SK-N-MC (cell line): ENCODE data around the gene GPR137B.
"Not testable (repeated sequence)": the region's sequence is repeated elsewhere in the genome, so short reads cannot be mapped to it uniquely, and the experiment has no call there.

Experiments
- DNase-seq: peaks from one replicate; pipeline ENCODE4 v3.0.0-alpha.2; 2011; ENCODE audit warnings: low read depth, low spot score
- H3K27ac ChIP-seq: fragments of 200-600 bp; sonication (generic); 2 replicates; pipeline ENCODE4 v1.5.1; 2016; ENCODE audit warnings: mixed run types
- H3K36me3 ChIP-seq: fragments of 200-600 bp; sonication (generic); 2 replicates; pipeline ENCODE4 v1.6.1; 2017; ENCODE audit warnings: antibody characterized with exemption, low read length, mixed read lengths; ENCODE audit not compliant: insufficient read depth
- H3K4me3 ChIP-seq: fragments of 200-600 bp; sonication (generic); 2 replicates; pipeline ENCODE4 v1.5.1; 2016
- H3K9ac ChIP-seq: fragments of 200-600 bp; sonication (generic); 2 replicates; pipeline ENCODE4 v1.8.0; 2017; ENCODE audit warnings: mixed run types, mixed read lengths; ENCODE audit not compliant: insufficient read length
- H3K9me3 ChIP-seq: fragments of 200-600 bp; sonication (generic); 2 replicates; pipeline ENCODE4 v1.6.1; 2017; ENCODE audit warnings: low read depth, mild to moderate bottlenecking, antibody characterized with exemption, low read length, moderate library complexity, mixed read lengths
- EZH2 ChIP-seq: fragments of 200-600 bp; sonication (generic); IDR thresholded peaks from one replicate; pipeline ENCODE4 v1.6.1; 2017; ENCODE audit warnings: antibody characterized with exemption
- FOXP2 ChIP-seq: optimal IDR thresholded peaks from 2 replicates; pipeline ENCODE3; 2011; ENCODE audit warnings: mild to moderate bottlenecking, moderate library complexity; ENCODE audit not compliant: insufficient read depth; ENCODE audit errors: extremely low read length, control extremely low read depth
- POLR2AphosphoS5 ChIP-seq: IDR thresholded peaks from 2 replicates; pipeline ENCODE4 v1.6.1; 2012; ENCODE audit warnings: mild to moderate bottlenecking, low read depth, low read length, borderline replicate concordance

GPR137B gene

DNA sequence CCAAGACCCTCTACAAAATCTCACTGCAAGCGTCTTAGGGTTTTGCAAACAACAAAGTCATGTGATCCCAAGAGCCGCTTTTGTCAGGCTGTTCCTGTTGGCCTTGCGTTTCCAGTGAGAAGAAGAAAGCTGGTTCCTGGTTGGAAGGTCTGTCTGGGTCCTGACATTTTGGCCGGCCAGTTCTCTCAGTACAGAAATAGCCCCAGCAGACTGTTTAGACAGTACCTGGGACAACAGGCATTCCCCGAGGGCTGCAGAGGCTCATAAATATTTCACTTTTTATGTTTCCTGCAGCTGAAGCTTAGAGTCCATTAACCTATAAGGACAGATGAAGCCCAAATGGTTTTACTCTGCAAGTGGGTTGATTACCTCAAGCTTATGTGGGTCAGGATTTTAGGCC is 8.6 kb downstream of the GPR137B start:
- DNase-seq, result no peak
- TF ChIP-seq POLR2AphosphoS5 (no peak), FOXP2 (no peak), EZH2 (no peak)
- peaks cover 34% of the 10 kb centered on the region for H3K36me3 ChIP-seq
- H3K4me3 ChIP-seq, result no peak overlapping the region
- no peak overlapping the region for H3K9ac ChIP-seq
- 0 out of 2 replicates have a peak overlapping the region, but pooled peaks have one; percentile 10 for H3K27ac ChIP-seq
- H3K9me3 ChIP-seq, result no peaks in the 10 kb centered on the region

DNA sequence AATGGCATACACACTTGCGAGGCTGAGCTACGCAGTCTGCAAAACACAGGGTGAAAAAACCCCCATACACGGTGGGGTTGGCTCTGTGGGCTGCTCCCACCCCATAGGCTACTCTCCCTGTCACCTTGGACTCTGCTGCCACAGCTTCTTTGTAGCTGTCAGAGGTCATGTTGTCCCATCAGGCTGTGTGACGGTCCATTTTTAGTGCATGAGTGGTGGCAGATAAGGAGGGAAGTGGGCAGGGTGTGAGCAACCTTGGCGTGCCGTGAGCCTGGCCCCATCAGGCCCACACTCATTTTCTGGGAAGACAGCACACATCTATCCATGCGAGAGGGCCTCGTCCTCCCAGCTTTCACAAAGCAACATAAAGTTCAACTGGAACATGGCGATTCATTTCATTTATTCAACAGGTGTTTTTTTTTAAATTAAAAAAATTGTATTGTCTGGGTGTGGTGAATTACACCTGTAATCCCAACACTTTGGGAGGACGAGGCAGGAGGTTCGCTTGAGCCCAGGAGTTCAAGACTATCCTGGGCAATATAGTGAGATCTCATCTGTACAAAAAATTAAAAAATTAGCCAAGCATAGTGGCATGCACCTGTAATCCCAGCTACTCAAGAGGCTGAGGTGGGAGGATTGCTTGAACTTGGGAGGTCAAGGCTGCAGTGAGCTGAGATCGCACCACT is 9.5 kb downstream of the GPR137B start:
- Histone ChIP-seq H3K36me3 (peaks cover 35% of the 10 kb centered on the region; the same call in 1 of the 2 replicates), H3K27ac (no peak overlapping the region), H3K9ac (no peak overlapping the region), H3K4me3 (no peak overlapping the region), H3K9me3 (no peaks in the 10 kb centered on the region)
- DNase-seq, result no peak
- TF ChIP-seq POLR2AphosphoS5 (no peak), EZH2 (no peak), FOXP2 (no peak)

DNA sequence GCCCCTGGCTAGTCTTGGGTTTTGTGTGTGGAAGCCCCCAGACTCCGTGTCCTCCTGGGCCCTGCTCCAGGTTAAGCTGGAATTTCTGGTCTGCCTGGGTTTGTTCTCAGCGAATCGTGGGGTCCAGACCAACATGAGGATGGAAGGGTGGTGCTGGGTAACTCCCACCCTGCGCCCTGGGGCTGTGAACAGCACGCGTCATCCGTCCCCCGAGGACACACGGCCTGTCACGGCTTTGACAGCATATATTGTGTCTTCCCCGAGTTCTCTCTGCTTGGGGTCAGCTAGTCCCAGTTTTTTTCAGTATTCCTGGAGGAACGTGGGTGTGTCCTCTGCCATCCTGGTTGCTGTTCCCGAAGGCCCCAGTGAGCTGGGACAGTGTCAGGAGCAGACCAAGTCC is 11.8 kb downstream of the GPR137B start:
- Histone ChIP-seq H3K9me3 (no peaks in the 10 kb centered on the region), H3K9ac (no peak overlapping the region), H3K27ac (no peak overlapping the region), H3K36me3 (peaks cover 41% of the 10 kb centered on the region; the same call in 1 of the 2 replicates), H3K4me3 (no peak overlapping the region)
- DNase-seq, result no peak
- TF ChIP-seq EZH2 (no peak), POLR2AphosphoS5 (no peak), FOXP2 (no peak)

DNA sequence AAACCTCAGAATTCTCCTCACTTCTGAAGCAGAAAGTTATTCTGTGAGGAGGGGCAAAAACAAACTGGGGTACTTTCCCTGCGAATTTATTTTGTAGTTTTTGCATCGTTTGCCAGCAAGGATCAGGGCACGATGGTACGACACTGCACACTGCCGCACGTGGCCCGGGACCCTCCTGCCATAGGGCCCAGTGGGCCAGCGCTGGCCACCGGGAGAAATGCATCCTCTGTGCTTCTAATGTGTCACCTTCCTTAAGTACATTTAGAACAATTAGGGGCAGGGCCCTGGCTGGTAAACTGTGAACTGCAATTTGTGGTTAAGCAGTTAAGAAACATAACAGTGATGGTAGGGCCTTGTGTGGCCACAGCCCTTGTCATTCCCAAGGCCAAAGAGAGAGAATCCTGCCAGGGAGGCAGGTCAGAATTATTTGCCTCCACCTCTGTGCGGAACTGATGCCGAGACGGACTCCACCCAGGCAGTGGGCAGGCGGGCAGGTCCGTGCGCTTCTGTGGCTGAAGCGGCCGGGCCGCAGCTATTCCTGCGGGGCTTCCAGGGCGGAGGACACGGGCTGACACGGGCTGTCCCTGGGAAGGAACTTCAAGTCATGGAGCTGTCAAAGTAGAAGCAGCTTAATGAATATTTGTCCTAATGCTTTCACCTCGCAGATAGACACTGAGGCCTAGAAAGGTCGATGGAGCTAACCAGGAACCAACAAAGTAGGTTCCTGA is 12.5 kb downstream of the GPR137B start:
- Histone ChIP-seq H3K27ac (no peak overlapping the region), H3K9ac (no peak overlapping the region), H3K9me3 (no peaks in the 10 kb centered on the region), H3K36me3 (peaks cover 44% of the 10 kb centered on the region; the same call in 1 of the 2 replicates), H3K4me3 (no peak overlapping the region)
- DNase-seq, result no peak
- TF ChIP-seq POLR2AphosphoS5 (no peak), FOXP2 (no peak), EZH2 (no peak)

DNA sequence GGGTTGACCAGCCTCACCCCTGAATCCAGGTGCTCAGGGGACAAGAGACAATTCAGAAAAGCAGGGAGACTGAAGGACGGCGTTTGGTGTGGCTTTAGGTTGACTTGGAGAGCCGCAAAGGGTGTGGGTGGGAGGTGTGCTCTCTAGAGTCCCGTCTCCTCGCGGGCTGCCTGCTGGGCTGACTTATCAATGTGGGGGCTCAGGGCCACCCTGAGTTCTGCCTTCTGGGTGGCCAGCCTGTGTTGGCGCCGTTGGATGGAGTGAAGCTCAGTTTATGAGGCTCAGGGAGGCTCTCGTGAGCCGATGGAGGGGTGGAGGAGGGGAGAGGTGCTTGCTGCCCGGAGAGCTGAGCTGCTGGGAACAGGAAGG is 13.0 kb downstream of the GPR137B start:
- H3K36me3 ChIP-seq, result peaks cover 44% of the 10 kb centered on the region; the same call in 1 of the 2 replicates
- no peak for TF ChIP-seq POLR2AphosphoS5
- no peak for TF ChIP-seq FOXP2
- no peak for TF ChIP-seq EZH2

DNA sequence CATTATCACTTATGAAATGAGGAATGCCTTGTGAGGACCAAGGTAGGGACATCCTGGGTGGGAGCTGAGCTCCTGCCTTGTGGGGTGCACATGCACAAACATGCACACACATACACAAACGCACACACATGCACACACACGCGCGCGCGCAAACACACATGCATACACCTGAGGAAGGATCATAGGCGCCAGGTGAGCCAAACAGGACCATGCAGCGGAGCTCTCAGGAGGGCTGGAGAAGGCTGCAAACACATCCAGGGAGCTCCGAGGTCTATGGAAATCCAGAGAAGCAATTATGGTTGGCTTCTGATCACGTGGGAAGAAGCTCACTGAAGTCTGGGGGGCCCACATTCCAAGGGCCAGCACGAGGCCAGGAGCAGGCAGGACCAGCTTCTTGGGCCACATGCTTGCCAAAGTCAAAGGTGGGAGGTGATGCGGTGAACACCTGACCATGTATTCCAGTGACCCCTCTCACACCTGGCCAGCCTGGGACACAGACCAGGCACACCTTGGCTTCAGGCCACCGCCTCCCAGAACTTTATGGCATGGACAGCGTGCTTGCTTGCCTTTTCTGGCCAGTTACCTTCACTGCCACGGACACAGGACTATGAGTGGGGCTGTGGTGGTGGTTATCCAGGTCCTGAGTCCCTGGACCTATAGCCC is 13.6 kb downstream of the GPR137B start:
- TF ChIP-seq EZH2, result no peak
- no peak for TF ChIP-seq POLR2AphosphoS5
- TF ChIP-seq FOXP2, result no peak
- H3K4me3 ChIP-seq, result no peak overlapping the region
- no peak overlapping the region for H3K9ac ChIP-seq
- H3K36me3 ChIP-seq, result peaks cover 49% of the 10 kb centered on the region; the same call in 1 of the 2 replicates
- no peak overlapping the region for H3K27ac ChIP-seq
- DNase-seq, result no peak
- H3K9me3 ChIP-seq, result 0 out of 2 replicates have a peak, but pooled peaks cover under 1% of the 10 kb centered on the region

More for the DNA sequence above, 13.0 kb downstream of the GPR137B start:
- no peak overlapping the region for H3K27ac ChIP-seq
- H3K9me3 ChIP-seq, result no peaks in the 10 kb centered on the region
- H3K9ac ChIP-seq, result no peak overlapping the region
- DNase-seq, result no peak
- no peak overlapping the region for H3K4me3 ChIP-seq

DNA sequence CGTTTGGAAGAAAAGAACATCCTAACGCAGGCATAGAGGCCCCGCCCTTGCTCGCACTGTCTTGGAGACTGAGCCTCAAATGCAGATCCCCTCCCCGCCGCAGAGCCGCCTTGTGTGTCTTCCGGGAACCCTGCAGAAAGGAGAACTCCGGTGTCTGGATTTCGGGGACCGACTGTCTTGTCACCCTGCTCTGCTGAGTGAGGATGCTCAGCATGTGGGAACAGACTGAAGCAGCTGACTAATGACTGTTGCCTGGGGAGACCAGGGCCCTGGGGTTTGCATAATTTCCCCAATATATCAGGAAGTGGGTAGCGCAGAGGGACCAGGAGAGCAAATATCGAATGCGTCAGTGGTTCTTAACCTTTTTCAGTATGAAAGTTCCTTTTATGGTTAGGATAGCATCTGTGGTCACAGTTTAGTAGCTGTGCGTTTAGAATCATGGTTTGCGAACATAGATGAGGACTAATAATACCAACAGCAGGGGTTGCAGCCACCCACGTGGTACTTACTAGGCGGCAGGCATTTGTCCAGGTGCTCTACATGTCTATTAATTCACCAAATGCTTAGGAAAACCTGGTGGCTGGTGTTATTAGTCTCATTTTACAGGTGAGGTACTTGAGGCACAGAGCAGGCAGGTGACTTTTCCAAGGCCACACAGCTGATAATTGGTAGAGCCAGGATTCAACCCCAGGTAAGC is 14.3 kb downstream of the GPR137B start:
- H3K4me3 ChIP-seq, result no peak overlapping the region
- no peak overlapping the region for H3K27ac ChIP-seq
- DNase-seq, result no peak
- H3K36me3 ChIP-seq, result peaks cover 54% of the 10 kb centered on the region
- H3K9me3 ChIP-seq, result 0 out of 2 replicates have a peak, but pooled peaks cover 5% of the 10 kb centered on the region
- no peak overlapping the region for H3K9ac ChIP-seq
- no peak for TF ChIP-seq POLR2AphosphoS5

DNA sequence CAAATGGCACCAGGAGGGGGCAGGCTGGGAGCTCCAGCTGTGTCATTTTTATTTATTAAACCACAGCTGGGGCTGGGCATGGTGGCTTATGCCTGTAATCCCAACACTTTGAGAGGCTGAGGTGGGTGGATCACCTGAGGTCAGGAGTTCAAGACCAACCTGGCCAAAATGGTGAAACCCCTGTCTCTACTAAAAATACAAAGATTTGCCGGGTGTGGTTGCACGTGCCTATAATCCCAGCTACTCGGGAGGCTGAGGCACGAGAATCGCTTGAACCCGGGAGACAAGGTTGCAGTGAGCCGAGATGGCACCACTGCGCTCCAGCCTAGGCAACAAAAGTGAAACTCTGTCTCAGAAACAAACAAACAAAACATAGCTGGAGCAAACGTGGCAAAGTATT is 15.7 kb downstream of the GPR137B start:
- not testable (repeated sequence) for H3K27ac ChIP-seq, H3K4me3 ChIP-seq, H3K9me3 ChIP-seq, H3K9ac ChIP-seq, DNase-seq
- peaks cover 64% of the 10 kb centered on the region for H3K36me3 ChIP-seq
